ENCODE results near the gene HNRNPC.
"Not testable (repeated sequence)": the region's sequence is repeated elsewhere in the genome, so short reads cannot be mapped to it uniquely, and the experiment has no call there.

Gene HNRNPC

DNA sequence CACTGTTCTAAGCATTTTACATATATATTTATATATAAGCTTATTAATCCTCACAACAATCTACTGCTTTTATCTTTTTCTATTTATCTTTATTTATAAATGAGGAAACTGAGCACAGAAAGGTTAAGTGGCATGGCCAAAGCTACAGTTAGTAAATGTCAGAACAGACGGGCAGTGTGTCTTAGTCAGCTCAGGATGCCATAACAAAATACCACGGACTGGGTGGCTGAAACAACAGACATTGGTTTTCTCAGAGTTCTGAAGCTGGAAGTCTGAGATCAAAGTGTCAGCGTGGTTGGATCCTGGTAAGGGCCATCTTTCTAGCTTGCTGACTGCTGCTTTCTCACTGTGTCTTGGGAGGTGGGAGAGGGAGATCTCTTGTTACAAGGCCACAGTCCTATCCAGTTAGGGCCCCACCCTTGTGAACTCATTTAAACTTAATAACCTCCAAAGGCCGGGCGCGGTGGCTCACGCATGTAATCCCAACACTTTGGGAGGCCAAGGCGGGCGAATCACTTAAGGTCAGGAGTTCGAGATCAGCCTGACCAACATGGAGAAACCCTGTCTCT, 30.4 kb upstream of the HNRNPC start:
- DNase-seq (ENCODE audit: low read depth) = no peak
- TF ChIP-seq POLR2A (IDR thresholded peaks at IDR 0.05; ENCODE audit: extremely low read depth, insufficient read length) = no peak
- TF ChIP-seq MYC (IDR thresholded peaks at IDR 0.05; ENCODE audit: low read depth, low read length) = no peak
- no peak for TF ChIP-seq CTCF (IDR thresholded peaks at IDR 0.05; ENCODE audit: low read depth, low read length)
- H3K4me3 ChIP-seq (ENCODE audit: low read depth, low read length) = no peak overlapping the region

- no peak for TF ChIP-seq MYC (IDR thresholded peaks at IDR 0.05; ENCODE audit: low read depth, low read length)
- TF ChIP-seq POLR2A (IDR thresholded peaks at IDR 0.05; ENCODE audit: extremely low read depth, insufficient read length) = no peak
- TF ChIP-seq CTCF (IDR thresholded peaks at IDR 0.05; ENCODE audit: low read depth, low read length) = no peak
- TF ChIP-seq MAX (IDR thresholded peaks at IDR 0.05; ENCODE audit: low read depth, low read length) = no peak
- no peak overlapping the region for H3K4me3 ChIP-seq (ENCODE audit: low read depth, low read length)
- DNase-seq (ENCODE audit: low read depth) = no peak
Observed at GRCh38 chr14:21298358-21298757, 29.1 kb upstream of the HNRNPC start.

GRCh38 chr14:21294026-21294425, 24.8 kb upstream of the HNRNPC start:
- H3K4me3 ChIP-seq (ENCODE audit: low read depth, low read length); DNase-seq (ENCODE audit: low read depth): not testable (repeated sequence)

- no peak for TF ChIP-seq MAX (IDR thresholded peaks at IDR 0.05; ENCODE audit: low read depth, low read length)
- TF ChIP-seq CTCF (IDR thresholded peaks at IDR 0.05; ENCODE audit: low read depth, low read length) = no peak
- TF ChIP-seq MYC (IDR thresholded peaks at IDR 0.05; ENCODE audit: low read depth, low read length) = no peak
- no peak for TF ChIP-seq POLR2A (IDR thresholded peaks at IDR 0.05; ENCODE audit: extremely low read depth, insufficient read length)
- DNase-seq (ENCODE audit: low read depth) = no peak
- H3K4me3 ChIP-seq (ENCODE audit: low read depth, low read length) = no peak overlapping the region
Observed at GRCh38 chr14:21287168-21287567, 17.9 kb upstream of the HNRNPC start.

DNA sequence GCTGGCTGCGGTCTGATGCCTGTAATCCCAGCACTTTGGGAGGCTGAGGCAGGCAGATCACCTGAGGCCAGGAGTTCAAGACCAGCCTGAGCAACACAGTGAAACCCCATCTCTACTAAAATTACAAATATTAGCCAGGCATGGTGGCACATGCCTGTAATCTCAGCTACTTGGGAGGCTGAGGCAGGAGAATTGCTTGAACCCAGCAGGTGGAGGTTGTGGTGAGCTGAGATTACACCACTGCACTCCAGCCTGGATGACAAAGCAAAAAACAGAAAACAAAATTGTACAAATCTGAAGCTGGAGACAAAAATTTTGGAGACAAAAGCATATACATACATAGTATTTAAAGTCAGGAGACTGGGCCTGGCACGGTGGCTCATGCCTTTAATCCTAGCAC, 17.3 kb upstream of the HNRNPC start:
- not testable (repeated sequence) for DNase-seq (ENCODE audit: low read depth)

GRCh38 chr14:21281917-21282316, 12.7 kb upstream of the HNRNPC start:
- not testable (repeated sequence) for H3K4me3 ChIP-seq (ENCODE audit: low read depth, low read length)

More for the DNA sequence above, 17.3 kb upstream of the HNRNPC start:
- H3K4me3 ChIP-seq (ENCODE audit: low read depth, low read length) = not testable (repeated sequence)

GRCh38 chr14:21279783-21280182, 10.5 kb upstream of the HNRNPC start, which contains the start of gene RPGRIP1:
RPGRIP1 (plus strand) TSS chr14:21280083; CDS start chr14:21287977, 7,894 bp downstream.
- no peak for TF ChIP-seq MAX (IDR thresholded peaks at IDR 0.05; ENCODE audit: low read depth, low read length)
- TF ChIP-seq CTCF (IDR thresholded peaks at IDR 0.05; ENCODE audit: low read depth, low read length) = no peak
- no peak for TF ChIP-seq MYC (IDR thresholded peaks at IDR 0.05; ENCODE audit: low read depth, low read length)
- TF ChIP-seq POLR2A (IDR thresholded peaks at IDR 0.05; ENCODE audit: extremely low read depth, insufficient read length) = no peak
- no peak for DNase-seq (ENCODE audit: low read depth)
- H3K4me3 ChIP-seq (ENCODE audit: low read depth, low read length) = no peak within 1 kb of the TSS

More at GRCh38 chr14:21281917-21282316, 12.7 kb upstream of the HNRNPC start:
- DNase-seq (ENCODE audit: low read depth) = not testable (repeated sequence)

DNA sequence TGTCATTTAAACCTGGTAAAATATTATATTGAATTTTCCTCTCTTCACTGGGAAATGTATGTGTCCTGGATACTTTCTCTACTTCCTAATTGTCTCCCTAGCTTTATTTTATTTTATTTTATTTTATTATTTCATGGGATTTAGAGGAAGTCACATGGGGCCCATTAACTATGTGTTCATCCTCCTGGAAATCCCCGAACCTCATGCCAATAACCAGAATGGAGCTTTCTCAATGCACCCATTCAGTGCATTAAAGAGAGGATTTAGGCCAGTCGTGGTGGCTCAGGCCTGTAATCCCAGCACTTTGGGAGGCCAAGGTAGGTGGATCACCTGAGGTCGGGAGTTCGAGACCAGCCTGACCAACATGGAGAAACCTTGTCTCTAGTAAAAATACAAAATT, 9.4 kb upstream of the HNRNPC start:
- no peak for DNase-seq (ENCODE audit: low read depth)
- no peak overlapping the region for H3K4me3 ChIP-seq (ENCODE audit: low read depth, low read length)
- no peak for TF ChIP-seq MYC (IDR thresholded peaks at IDR 0.05; ENCODE audit: low read depth, low read length)
- TF ChIP-seq POLR2A (IDR thresholded peaks at IDR 0.05; ENCODE audit: extremely low read depth, insufficient read length) = no peak
- TF ChIP-seq CTCF (IDR thresholded peaks at IDR 0.05; ENCODE audit: low read depth, low read length) = no peak
- TF ChIP-seq MAX (IDR thresholded peaks at IDR 0.05; ENCODE audit: low read depth, low read length) = no peak
